ENCODE results near the gene ZNF254. TPM values are rescaled to one million over a fixed set of nuclear protein-coding genes. Genes with fewer than 3 reads are reported as not detected.
"Not testable (repeated sequence)": the region's sequence is repeated elsewhere in the genome, so short reads cannot be mapped to it uniquely, and the experiment has no call there.

Gene ZNF254
- total RNA-seq, 3 donors from 2014 or later = 19.4 to 48.9 (median 33.4) TPM

DNA sequence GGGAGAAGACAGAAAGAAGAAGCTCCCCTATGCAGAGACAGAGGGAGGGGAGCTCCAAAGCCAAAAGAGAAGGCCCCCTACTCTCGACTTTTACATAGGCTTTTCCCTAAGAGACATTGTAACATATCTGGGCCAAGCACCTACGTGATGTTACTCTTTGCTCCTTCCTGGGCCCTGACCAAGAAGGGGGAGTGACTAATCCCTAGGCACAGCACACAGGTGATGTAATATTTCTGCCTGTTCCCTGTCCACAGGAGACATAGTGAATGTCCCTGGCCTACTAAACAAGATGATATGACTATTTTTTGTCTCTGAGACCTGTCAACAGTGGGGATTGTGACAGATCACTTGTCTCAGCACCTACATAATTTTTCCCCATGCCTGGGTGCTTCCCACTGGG, 15.9 kb upstream of the ZNF254 start:
- H3K27ac ChIP-seq = no peak overlapping the region
- H3K36me3 ChIP-seq = no peaks in the 10 kb centered on the region
- TF ChIP-seq, protein P1, sequence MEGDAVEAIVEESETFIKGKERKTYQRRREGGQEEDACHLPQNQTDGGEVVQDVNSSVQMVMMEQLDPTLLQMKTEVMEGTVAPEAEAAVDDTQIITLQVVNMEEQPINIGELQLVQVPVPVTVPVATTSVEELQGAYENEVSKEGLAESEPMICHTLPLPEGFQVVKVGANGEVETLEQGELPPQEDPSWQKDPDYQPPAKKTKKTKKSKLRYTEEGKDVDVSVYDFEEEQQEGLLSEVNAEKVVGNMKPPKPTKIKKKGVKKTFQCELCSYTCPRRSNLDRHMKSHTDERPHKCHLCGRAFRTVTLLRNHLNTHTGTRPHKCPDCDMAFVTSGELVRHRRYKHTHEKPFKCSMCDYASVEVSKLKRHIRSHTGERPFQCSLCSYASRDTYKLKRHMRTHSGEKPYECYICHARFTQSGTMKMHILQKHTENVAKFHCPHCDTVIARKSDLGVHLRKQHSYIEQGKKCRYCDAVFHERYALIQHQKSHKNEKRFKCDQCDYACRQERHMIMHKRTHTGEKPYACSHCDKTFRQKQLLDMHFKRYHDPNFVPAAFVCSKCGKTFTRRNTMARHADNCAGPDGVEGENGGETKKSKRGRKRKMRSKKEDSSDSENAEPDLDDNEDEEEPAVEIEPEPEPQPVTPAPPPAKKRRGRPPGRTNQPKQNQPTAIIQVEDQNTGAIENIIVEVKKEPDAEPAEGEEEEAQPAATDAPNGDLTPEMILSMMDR (IDR thresholded peaks at IDR 0.05) = no peak
- TF ChIP-seq POLR2A (IDR thresholded peaks at IDR 0.05) (no peak), POLR2AphosphoS5 (IDR thresholded peaks at IDR 0.05) (no peak)
- H3K9me3 ChIP-seq = peaks cover 0 to 7% of the 10 kb centered on the region in 2 donors
- no peak for DNase-seq (ENCODE audit: low spot score in 2 of 2)
- intact Hi-C loops (cut with DNase I; ENCODE audit: low total_unique reads) = no loop called here
- no peak overlapping the region for H3K4me3 ChIP-seq
- no peaks in the 10 kb centered on the region for H3K27me3 ChIP-seq
- H3K4me1 ChIP-seq = no peaks in the 10 kb centered on the region

DNA sequence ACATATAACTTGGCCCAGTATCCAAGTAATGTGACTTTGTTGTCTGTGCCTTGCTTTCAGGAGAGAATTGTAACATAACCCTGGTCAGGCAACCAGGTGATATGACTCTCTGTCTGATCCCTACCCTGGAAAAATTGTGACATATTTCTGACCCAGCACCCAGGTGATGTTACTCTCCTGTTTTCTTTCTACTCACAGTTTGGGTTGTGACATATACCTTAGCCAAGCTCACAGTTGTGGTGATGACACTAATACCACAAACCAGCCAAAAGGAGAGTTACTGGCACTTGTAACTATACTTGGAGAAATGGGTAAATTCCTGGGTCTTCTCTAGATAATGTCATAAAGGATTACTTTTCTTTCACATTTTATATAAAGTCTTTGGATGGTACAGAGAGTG, 14.3 kb upstream of the ZNF254 start:
- intact Hi-C loops (cut with DNase I; ENCODE audit: low total_unique reads) = loop anchor here (2.0 kb wide), 1 partner anchor 48 kb away; no protein-coding TSS in a partner anchor
- H3K36me3 ChIP-seq = no peaks in the 10 kb centered on the region
- peaks cover 0 to 7% of the 10 kb centered on the region in 2 donors for H3K9me3 ChIP-seq
- H3K27me3 ChIP-seq = no peaks in the 10 kb centered on the region
- no peak overlapping the region for H3K27ac ChIP-seq
- no peak for TF ChIP-seq POLR2AphosphoS5 (IDR thresholded peaks at IDR 0.05)
- TF ChIP-seq, protein P1 (IDR thresholded peaks at IDR 0.05) = no peak
- DNase-seq (ENCODE audit: low spot score in 2 of 2) = no peak
- H3K4me1 ChIP-seq = no peaks in the 10 kb centered on the region
- no peak overlapping the region for H3K4me3 ChIP-seq

DNA sequence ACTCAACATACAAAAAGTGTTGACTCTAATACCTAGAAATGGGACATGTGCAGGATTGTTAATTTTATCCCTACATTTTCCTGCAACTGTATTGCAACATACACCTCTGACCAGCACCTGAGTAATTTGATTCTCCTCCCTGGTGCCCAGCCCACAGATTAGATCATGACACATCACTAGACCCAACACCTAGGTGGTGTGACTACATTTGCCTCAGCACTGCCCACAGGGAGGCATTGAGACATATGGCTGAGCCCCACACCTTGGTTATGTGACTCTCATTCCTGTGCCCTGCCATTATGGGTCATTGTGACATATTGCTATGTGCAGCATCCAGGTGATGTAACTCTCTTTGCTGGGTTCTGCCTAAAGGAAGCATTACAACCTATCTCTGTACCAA, 13.2 kb upstream of the ZNF254 start:
- no peak for DNase-seq (ENCODE audit: low spot score in 2 of 2)
- no peak overlapping the region for H3K4me3 ChIP-seq
- no peaks in the 10 kb centered on the region for H3K27me3 ChIP-seq
- intact Hi-C loops (cut with DNase I; ENCODE audit: low total_unique reads) = loop anchor here (2.0 kb wide), 1 partner anchor 49 kb away; no protein-coding TSS in a partner anchor
- no peak for TF ChIP-seq POLR2A (IDR thresholded peaks at IDR 0.05)
- TF ChIP-seq POLR2AphosphoS5 (IDR thresholded peaks at IDR 0.05) = no peak
- TF ChIP-seq, protein P1 (IDR thresholded peaks at IDR 0.05) = no peak
- no peak overlapping the region for H3K27ac ChIP-seq
- H3K9me3 ChIP-seq = peaks cover 0 to 7% of the 10 kb centered on the region in 2 donors
- H3K36me3 ChIP-seq = no peaks in the 10 kb centered on the region
- no peaks in the 10 kb centered on the region for H3K4me1 ChIP-seq

DNA sequence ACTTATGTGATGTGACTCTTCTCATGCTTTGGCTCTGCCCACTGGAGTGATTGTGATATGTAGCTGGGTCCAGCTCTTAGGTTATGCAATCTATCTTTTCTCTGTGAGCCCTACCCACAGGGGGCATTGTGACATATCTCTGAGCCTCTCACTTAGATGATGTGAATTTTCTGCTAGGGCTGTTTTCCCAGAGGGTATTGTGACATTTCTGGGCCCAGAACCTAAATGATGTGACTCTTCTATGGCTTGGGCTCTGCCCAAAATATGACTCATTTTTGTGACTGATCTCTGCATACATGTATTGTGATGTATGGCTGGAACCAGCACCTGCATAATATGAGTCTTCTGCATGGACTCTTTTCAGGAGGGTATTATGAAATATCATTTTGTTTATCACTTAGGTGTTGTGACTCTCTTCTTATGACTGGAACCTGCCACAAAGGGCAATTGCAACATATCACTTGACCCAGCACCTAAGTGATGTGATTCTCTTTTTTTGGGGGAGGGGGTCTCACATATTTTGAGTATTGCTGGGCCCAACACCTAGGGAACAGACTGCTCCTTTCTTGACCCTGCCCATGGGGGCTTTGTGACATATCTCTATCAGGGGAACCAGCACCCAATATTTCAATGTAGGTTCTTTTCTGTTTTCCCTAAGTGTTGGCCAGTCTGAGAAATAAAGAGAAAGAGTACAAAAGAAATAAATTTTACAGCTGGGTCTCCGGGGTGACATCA, 12.1 kb upstream of the ZNF254 start:
- Histone ChIP-seq H3K9me3 (peaks cover 0 to 7% of the 10 kb centered on the region in 2 donors), H3K4me3 (no peak overlapping the region), H3K27me3 (no peaks in the 10 kb centered on the region), H3K4me1 (no peaks in the 10 kb centered on the region), H3K27ac (no peak overlapping the region), H3K36me3 (no peaks in the 10 kb centered on the region)
- intact Hi-C loops (cut with DNase I; ENCODE audit: low total_unique reads) = no loop called here
- no peak for TF ChIP-seq POLR2AphosphoS5 (IDR thresholded peaks at IDR 0.05)
- TF ChIP-seq POLR2A (IDR thresholded peaks at IDR 0.05) = no peak
- TF ChIP-seq, protein P1 (IDR thresholded peaks at IDR 0.05) = no peak
- no peak for DNase-seq (ENCODE audit: low spot score in 2 of 2)

DNA sequence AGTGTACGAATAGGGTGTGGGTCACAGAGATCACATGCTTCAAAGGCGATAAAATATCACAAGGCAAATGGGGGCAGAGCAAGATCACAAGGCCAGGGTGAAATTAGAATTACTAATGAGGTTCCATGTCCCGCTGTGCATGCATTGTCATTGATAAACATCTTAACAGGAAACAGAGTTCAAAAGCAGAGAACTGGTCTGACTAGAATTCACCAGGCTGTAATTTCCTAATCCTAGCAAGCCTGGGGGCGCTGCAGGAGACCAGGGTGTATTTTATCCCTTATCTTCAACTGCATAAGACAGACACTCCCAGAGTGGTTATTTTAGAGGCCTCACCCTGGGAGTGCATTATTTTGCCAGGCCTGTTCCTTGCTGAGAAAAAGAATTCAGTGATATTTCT, 11.5 kb upstream of the ZNF254 start:
- H3K27me3 ChIP-seq; H3K36me3 ChIP-seq; intact Hi-C loops (cut with DNase I; ENCODE audit: low total_unique reads); DNase-seq (ENCODE audit: low spot score in 2 of 2); H3K27ac ChIP-seq; H3K4me1 ChIP-seq; H3K4me3 ChIP-seq; H3K9me3 ChIP-seq: not testable (repeated sequence)
